Cardiac septum (tissue), 1 donor: ENCODE data around the gene TBATA. TPM values are rescaled to one million over a fixed set of nuclear protein-coding genes. Genes with fewer than 3 reads are reported as not detected.

Source experiments
- DNase-seq: peaks from one replicate; pipeline ENCODE4 v3.0.0-alpha.2; 2020; ENCODE audit warnings: low spot score
- intact Hi-C: fragments of 100-400 bp; cut with DNase I; formaldehyde crosslinking; loops from one replicate; pipeline ENCODE4 v1.14.0; 2022
- total RNA-seq: library from RNA; stranded (reverse); fragmentation: NEBNext Ultra II Directional; extraction: Animal tissue kit (Norgen Biotek cat#: 25700); gene quantifications from one replicate; pipeline ENCODE4 v1.2.1, GENCODE V29; 2021
- donor health status: DM: no; HTN: no; CAD: no.

Gene TBATA
- total RNA-seq, 1 donor from 2014 or later = not detected

GRCh38 chr10:70750156-70750703, 34.9 kb downstream of the TBATA start:
- intact Hi-C loops = no loop called here

GRCh38 chr10:70749756-70750155, 35.4 kb downstream of the TBATA start:
- intact Hi-C loops = no loop called here
- no peak for DNase-seq

More at GRCh38 chr10:70750156-70750703, 34.9 kb downstream of the TBATA start:
- DNase-seq = no peak

DNA sequence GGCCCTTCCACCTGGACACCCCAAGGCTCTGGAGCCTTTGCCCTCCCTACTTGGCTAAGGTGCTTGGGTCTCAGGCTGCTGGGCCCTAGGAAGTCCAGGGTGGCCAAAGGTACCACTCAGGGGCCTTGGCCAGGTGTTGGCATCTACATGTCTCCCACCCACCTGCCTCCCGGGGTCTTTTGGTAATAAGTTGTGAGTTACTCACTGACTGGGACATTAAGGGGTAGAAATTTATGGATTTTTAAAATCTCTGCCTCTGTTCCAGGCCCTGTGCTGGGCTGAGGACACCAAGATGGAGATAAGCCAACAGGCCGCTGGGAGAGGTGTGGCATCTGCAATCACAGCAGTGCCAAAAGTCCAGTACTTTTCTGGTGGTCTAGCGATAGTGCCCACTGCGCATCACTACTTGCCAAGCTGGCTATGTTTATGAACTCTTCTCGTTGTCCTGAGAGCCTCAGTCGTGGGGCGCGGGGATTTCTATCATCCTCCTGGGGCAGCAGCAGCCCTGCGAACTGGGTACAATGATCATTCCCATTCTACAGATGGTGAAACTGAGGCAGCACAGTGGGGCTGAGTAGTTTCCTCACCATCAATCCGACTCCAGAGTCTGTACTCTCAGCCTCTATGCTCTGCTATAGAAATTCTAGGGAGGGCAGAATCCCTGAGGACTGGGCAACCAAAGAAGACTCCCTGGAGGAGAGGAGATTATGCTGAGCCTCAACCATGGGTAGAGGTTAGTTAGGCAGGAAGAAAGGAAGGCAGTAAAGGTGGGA, 36.2 kb downstream of the TBATA start:
- intact Hi-C loops = no loop called here
- no peak for DNase-seq

GRCh38 chr10:70748305-70748704, 36.9 kb downstream of the TBATA start:
- no peak for DNase-seq
- intact Hi-C loops = no loop called here

GRCh38 chr10:70747192-70747965, 37.8 kb downstream of the TBATA start:
- no peak for DNase-seq
- intact Hi-C loops = no loop called here

DNA sequence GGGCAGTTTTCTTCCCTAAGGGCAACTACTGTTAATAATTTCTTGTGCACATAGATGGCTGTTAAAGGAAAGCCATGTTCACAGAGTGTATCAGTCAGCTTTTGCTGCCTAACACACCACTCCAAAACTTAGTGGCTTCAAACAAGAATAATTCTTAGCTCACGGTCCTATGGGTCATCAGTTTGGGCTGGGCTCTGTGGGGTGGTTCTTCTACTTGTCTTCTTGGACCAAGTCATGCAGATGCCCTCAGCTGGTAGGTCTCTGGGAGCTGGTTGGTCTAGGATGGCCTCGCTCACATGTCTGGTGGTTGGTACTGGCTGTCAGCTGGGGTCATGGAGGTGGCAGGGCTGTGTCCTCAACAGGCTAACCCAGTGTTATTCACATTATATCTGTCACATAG, 39.6 kb downstream of the TBATA start:
- intact Hi-C loops = no loop called here

DNA sequence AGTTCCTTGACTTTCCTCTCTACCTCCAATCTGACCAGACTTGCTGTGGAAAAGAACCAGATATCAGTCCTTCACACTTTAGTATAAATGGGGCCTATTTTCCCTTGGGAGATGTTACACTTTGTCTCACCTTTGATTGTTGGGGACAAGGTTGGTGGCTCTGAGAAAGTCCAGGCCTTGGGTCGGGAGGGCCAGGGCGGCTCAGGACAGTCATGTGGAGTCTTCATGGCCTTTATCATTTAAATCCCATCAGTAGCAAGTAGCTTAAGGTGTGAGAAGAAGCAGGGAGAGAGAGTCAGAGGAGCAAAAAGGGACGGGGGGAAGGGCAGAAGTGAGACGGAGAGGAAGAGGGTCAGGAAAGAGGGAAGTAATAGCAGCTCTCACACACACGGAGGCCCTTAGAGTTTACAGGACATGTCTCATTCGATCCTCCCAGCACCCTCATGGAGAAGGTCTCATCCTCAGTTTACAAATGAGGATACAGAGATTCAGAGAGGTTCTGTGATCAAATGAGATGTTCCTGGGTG, 40.5 kb downstream of the TBATA start:
- DNase-seq = no peak

More for the DNA sequence above, 39.6 kb downstream of the TBATA start:
- no peak for DNase-seq

DNA sequence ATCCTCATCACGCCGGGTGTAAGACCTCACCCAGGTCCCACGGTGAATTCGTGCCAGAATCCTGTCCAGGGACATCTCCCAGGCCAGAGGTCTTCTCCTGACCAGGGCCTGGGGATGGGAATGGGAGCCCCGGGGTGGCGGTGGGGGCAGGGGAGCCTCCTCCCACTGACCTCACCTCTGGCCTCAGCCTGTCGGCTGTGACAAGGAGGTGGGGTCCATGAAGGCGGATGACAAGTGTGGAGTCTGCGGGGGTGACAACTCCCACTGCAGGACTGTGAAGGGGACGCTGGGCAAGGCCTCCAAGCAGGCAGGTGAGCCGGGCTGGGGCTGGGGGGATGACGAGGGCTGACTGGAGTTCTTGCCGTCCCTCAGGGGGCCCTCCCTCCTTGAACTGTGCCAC, 41.3 kb downstream of the TBATA start:
- intact Hi-C loops = no loop called here
- DNase-seq = no peak

More for the DNA sequence above, 40.5 kb downstream of the TBATA start:
- intact Hi-C loops = no loop called here

- DNase-seq = no peak
- intact Hi-C loops = no loop called here
Observed at GRCh38 chr10:70743430-70743788, 41.8 kb downstream of the TBATA start.

DNA sequence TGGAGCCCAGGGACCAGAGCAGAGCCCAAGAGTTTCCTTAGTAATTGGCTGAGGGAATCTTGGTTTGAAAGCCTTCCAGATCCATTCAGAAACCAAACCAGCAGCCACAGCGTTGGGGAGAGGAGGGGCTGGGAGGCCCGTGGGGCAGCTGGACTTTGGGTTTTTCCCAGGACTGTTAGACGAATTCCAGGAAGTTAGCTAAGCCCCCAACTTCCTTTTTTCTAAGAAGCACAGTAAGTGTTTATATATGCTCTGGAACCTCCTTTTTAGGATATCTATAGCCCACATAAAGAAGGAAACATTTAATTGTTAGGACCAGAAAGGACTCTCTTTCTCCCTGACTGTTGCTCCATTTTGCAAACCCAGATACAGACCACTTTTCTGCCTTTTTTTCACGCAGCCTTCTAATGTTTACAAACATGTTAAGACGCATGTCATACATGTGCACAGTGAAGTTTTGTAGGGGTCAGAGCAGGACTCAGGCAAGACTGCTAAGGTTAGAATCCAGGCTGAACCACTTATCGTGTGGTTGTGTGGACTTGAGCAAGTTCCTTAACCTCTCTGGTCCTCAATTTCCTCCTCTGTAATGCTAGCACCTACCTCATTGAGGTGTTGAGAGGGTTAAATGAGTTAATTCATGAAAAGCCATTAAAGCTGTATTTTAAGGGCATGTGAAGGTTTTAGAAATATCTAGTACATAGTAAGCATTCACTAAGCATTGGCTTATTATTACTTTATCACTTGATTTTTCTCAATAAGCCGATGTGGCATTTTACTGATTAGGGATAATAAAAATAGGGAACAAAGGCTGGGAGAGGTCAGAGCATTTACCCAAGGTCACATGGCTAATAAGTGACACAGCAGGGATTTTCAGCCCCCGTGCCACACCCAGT, 42.4 kb downstream of the TBATA start:
- no peak for DNase-seq
- intact Hi-C loops = no loop called here

DNA sequence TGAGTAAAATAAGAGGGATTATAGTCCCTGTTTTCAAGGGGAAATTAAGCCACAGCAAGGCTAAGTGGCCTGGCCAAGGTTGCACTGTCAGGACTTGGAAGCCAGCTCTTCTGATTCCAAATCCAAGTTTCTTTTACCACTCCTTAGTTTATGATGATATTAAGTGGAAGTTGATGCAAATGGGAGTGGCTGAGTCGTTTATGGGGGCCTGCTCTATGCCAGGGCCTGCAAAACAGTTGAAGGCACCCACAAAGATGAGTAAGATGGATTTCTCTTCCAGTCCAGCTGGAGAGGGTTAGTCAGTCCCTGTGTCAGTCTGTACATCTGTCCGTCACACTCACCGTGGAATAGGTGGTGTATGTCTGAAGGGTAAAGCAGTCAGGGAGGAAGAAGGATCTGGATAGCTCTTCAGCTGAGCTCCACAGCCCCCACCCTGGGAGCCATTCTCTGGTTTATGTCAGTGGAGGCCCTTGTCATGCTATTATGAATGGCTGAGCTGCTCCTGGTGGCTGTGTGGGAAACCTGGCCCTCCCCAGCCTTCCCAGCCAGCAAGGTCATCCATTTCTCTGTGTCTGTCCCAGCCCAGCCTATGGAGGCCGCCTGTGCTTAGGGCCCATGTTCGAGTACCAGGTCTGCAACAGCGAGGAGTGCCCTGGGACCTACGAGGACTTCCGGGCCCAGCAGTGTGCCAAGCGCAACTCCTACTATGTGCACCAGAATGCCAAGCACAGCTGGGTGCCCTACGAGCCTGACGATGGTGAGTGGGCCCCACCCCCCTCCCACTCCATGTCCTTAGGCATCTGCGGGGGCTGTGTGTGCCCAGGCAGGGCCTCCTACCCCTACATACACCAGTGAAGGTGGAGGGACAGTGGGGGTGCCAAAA, 44.5 kb downstream of the TBATA start:
- DNase-seq = no peak
- intact Hi-C loops = no loop called here

GRCh38 chr10:70738761-70739121, 46.4 kb downstream of the TBATA start:
- intact Hi-C loops = no loop called here
- no peak for DNase-seq

DNA sequence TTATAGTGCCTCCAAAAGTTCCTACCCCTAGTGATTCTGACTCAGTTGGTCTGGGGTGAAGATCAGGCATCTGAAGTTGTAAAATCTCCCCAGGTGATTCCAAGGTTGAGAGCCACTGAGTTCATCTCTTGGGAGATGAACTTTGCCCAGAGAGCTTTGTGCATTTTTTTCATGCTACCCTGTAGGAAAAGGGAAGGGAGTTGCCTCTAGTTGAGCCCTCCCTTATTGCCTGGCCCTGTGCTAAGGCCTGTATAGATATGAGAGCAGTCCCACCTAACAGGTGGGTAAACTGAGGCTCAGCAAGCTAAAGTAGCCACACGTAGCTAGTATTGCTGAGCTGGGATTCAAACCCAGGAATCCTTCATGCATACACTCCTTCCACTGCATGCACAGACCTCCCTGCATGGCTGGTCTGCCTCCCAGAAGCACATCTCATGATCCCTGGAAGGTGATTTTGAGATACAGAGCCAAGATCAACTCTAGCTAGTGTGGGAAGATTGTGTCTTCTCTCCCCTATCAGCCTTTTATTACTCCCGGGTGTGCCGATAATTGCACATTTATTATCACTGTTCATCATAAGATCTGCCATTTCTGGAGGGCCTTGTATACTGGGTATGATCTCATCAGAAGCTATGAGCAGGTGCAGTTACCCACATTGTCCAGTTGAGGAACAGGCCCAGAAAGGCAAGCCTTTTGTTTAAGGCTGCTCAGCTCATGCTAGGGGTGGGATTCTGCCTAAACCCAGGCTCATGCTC, 47.0 kb downstream of the TBATA start:
- intact Hi-C loops = no loop called here
- DNase-seq = no peak

DNA sequence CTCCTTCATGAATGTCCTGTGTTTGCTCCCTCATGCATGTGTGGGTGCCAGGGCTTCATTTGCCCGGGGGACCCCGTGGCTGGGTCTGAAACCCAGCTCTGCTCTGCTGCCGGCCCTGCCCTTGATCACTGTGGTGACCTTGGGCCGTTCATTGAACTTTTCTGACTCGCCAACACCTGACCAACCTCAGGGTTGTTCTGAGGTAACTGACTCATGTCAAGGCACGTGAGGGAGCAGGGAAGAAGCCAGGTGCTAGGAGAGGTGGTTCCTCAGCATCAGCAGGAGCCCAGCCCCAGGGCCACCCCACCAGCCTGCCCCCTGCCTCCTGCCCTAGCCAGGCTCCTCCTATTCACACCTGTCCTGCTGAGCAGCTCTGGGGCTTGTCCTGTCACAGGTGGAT, 47.9 kb downstream of the TBATA start:
- DNase-seq = no peak
- intact Hi-C loops = no loop called here

GRCh38 chr10:70736525-70736924, 48.7 kb downstream of the TBATA start:
- no peak for DNase-seq
- intact Hi-C loops = no loop called here

- intact Hi-C loops = no loop called here
Observed at GRCh38 chr10:70735161-70735560, 50.0 kb downstream of the TBATA start.

DNA sequence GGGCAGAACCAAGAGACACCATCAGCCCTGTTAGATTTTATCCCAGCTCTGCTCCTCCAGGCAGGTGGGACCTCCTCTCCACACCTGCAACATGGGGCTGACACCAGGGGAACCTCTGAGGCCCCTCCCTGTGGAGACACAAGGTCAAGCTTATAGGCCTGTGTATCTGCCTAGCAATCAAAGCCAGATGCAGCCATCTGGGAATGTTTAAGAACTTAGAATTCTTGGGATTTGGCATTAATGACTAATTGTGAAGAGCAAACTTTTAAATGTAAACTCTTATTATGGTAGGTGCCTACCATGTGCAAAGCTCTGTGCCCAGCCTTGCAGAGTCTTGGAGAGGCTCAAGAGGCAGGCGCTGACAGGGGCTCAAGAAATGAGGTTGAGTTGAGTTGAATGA, 52.1 kb downstream of the TBATA start:
- DNase-seq = no peak
- intact Hi-C loops = no loop called here

More at GRCh38 chr10:70735161-70735560, 50.0 kb downstream of the TBATA start:
- DNase-seq = no peak

- intact Hi-C loops = no loop called here
- DNase-seq = no peak
Observed at GRCh38 chr10:70732569-70732968, 52.6 kb downstream of the TBATA start.
